Pulmonary artery endothelial cell (primary cell): ENCODE results near the gene RGS19. TPM values are rescaled to one million over a fixed set of nuclear protein-coding genes. Genes with fewer than 3 reads are reported as not detected.
"Not testable (repeated sequence)": the region's sequence is repeated elsewhere in the genome, so short reads cannot be mapped to it uniquely, and the experiment has no call there.

Source experiments
- DNase-seq: peaks from one replicate; pipeline ENCODE4 v3.0.0-alpha.2; 2011; ENCODE audit warnings: low read depth, low spot score
- total RNA-seq: library from RNA; depleted of rRNA; stranded (reverse); fragments of >200 nt; gene quantifications from 2 replicates; pipeline ENCODE4 v1.2.3, GENCODE V29; 2014

Gene RGS19
- 19.1 and 22.2 TPM in 2 replicates for total RNA-seq

GRCh38 chr20:64079273-64080012 lies at the start of gene RGS19:
RGS19 (minus strand) TSS chr20:64079518; CDS start chr20:64076886, 2,632 bp downstream.
- no peak for DNase-seq

- DNase-seq, result not testable (repeated sequence)
These were observed 44.2 kb upstream of the RGS19 start for GRCh38 chr20:64123517-64123916.

- not testable (repeated sequence) for DNase-seq
These were observed 43.6 kb upstream of the RGS19 start for GRCh38 chr20:64122927-64123326.

GRCh38 chr20:64121586-64121985 lies 42.3 kb upstream of the RGS19 start:
- DNase-seq, result no peak

GRCh38 chr20:64119681-64120341 lies 40.5 kb upstream of the RGS19 start:
- DNase-seq, result no peak

GRCh38 chr20:64119301-64119680 lies 40.0 kb upstream of the RGS19 start:
- DNase-seq, result no peak

- DNase-seq, result not testable (repeated sequence)
These were observed 38.1 kb upstream of the RGS19 start for GRCh38 chr20:64117432-64117777.

- no peak for DNase-seq
These were observed 37.5 kb upstream of the RGS19 start for GRCh38 chr20:64116541-64117431.

GRCh38 chr20:64116016-64116415 lies 36.7 kb upstream of the RGS19 start:
- no peak for DNase-seq

- DNase-seq, result no peak
These were observed 36.0 kb upstream of the RGS19 start for GRCh38 chr20:64115171-64115911.

- DNase-seq, result no peak
These were observed 35.1 kb upstream of the RGS19 start for GRCh38 chr20:64114356-64114971.

GRCh38 chr20:64113796-64114355 lies 34.6 kb upstream of the RGS19 start:
- no peak for DNase-seq

GRCh38 chr20:64113444-64113775 lies 34.1 kb upstream of the RGS19 start:
- DNase-seq, result no peak

GRCh38 chr20:64112691-64113443 lies 33.5 kb upstream of the RGS19 start:
- no peak for DNase-seq

- DNase-seq, result no peak
These were observed 32.7 kb upstream of the RGS19 start for GRCh38 chr20:64111841-64112641.

- no peak for DNase-seq
These were observed 31.2 kb upstream of the RGS19 start for GRCh38 chr20:64110411-64111068.

- DNase-seq, result no peak
These were observed 30.6 kb upstream of the RGS19 start for GRCh38 chr20:64109831-64110391.
